Smooth muscle cell of trachea (primary cell): ENCODE measurements around the gene OR5I1. TPM values are rescaled to one million over a fixed set of nuclear protein-coding genes. Genes with fewer than 3 reads are reported as not detected.

Experiments
- total RNA-seq: library from RNA; depleted of rRNA; stranded (reverse); fragments of >200 nt; gene quantifications from 2 replicates; pipeline ENCODE4 v1.2.1, GENCODE V29; 2014

OR5I1 gene
- total RNA-seq = not detected in 2 replicates

GRCh38 chr11:55936300-55936699, at the start of gene OR5I1:
TSS of gene OR5I1 (minus strand) at chr11:55936400. CDS start at chr11:55936400, 0 bp downstream.

GRCh38 chr11:55969845-55970244, 33.6 kb upstream of the OR5I1 start, which contains the start of gene OR10AG1:
TSS of gene OR10AG1 (minus strand) at chr11:55969945. CDS start at chr11:55969907, 38 bp downstream.

GRCh38 chr11:55914482-55914881, 21.7 kb downstream of the OR5I1 start, which contains the start of gene OR5W2:
TSS of gene OR5W2 (minus strand) at chr11:55914582. CDS start at chr11:55914582, 0 bp downstream.

Other genes with a start within 250 kb of the OR5I1 start
- gene OR5D13, start 163.0 kb downstream of the OR5I1 start, total RNA-seq = not detected in 2 replicates
- gene OR5D14, start 140.8 kb downstream of the OR5I1 start, total RNA-seq = not detected in 2 replicates
- gene OR5L1, start 125.0 kb downstream of the OR5I1 start, total RNA-seq = not detected in 2 replicates
- gene OR5D18, start 116.8 kb downstream of the OR5I1 start, total RNA-seq = not detected in 2 replicates
- gene OR5L2, start 109.2 kb downstream of the OR5I1 start, total RNA-seq = not detected in 2 replicates
- not detected in 2 replicates for gene OR5D16, start 97.6 kb downstream of the OR5I1 start, total RNA-seq
- not detected in 2 replicates for gene TRIM51, start 53.1 kb downstream of the OR5I1 start, total RNA-seq
- not detected in 2 replicates for gene OR5W2, start 21.8 kb downstream of the OR5I1 start, total RNA-seq
- not detected in 2 replicates for gene OR10AG1, start 33.5 kb upstream of the OR5I1 start, total RNA-seq
- gene OR5F1, start 58.2 kb upstream of the OR5I1 start, total RNA-seq = not detected in 2 replicates
- gene OR5AS1, start 91.3 kb upstream of the OR5I1 start, total RNA-seq = not detected in 2 replicates
- gene OR8I2, start 156.9 kb upstream of the OR5I1 start, total RNA-seq = not detected in 2 replicates
- gene OR8H2, start 167.3 kb upstream of the OR5I1 start, total RNA-seq = not detected in 2 replicates
- not detected in 2 replicates for gene OR8H3, start 186.0 kb upstream of the OR5I1 start, total RNA-seq
- gene OR8J3, start 203.8 kb upstream of the OR5I1 start, total RNA-seq = not detected in 2 replicates
- not detected in 2 replicates for gene OR8K5, start 223.9 kb upstream of the OR5I1 start, total RNA-seq
- not detected in 2 replicates for gene OR5J2, start 240.2 kb upstream of the OR5I1 start, total RNA-seq